Tibial artery (tissue), 4 donors: ENCODE data around the gene SUN2.

ENCODE experiments used
- DNase-seq, 2 donors: peaks; one replicate each; pipeline ENCODE4 v3.0.0-alpha.2; 2019
- H3K27ac ChIP-seq, 2 donors: fragments of 200-600 bp; sonication (generic) in 1 of 2; 1 replicate in 1 of 2; 2 replicates in 1 of 2; pipeline ENCODE4 v1.5.1; 2018 to 2019; ENCODE audit warnings: mild to moderate bottlenecking in 1 of 2
- H3K27me3 ChIP-seq, 2 donors: fragments of 200-600 bp; sonication (generic) in 1 of 2; one replicate each; pipeline versions ENCODE4 v1.5.1 to v1.6.0; 2016 to 2019
- H3K36me3 ChIP-seq, 3 donors: fragments of 200-600 bp; sonication (generic) in 2 of 3; one replicate each; pipeline ENCODE4 v1.5.1; 2016 to 2019; ENCODE audit warnings: mild to moderate bottlenecking in 2 of 3
- H3K4me1 ChIP-seq, 4 donors: fragments of 200-600 bp; sonication (generic) in 2 of 4; 1 replicate in 3 of 4; 2 replicates in 1 of 4; pipeline ENCODE4 v1.5.1; 2016 to 2019
- H3K4me3 ChIP-seq, 2 donors: fragments of 200-600 bp; sonication (generic) in 1 of 2; 1 replicate in 1 of 2; 2 replicates in 1 of 2; pipeline ENCODE4 v1.5.1; 2018 to 2019; ENCODE audit warnings: mild to moderate bottlenecking in 2 of 2
- H3K9me3 ChIP-seq, 3 donors: fragments of 200-600 bp; sonication (generic) in 1 of 3; one replicate each; pipeline ENCODE4 v1.5.1; 2016 to 2019
- intact Hi-C: fragments of 100-400 bp; cut with DNase I; formaldehyde crosslinking; loops from one replicate; pipeline ENCODE4 v1.15.0; 2023; ENCODE audit warnings: low total_unique reads
- TF ChIP-seq, protein P1 (sequence below), 2 experiments: fragments of 200-600 bp in 1 of 2; fragments of 450-650 bp in 1 of 2; IDR thresholded peaks; one replicate each; pipeline ENCODE4 v1.5.1; 2017 to 2019; ENCODE audit warnings: antibody characterized with exemption in 2 of 2, mild to moderate bottlenecking in 1 of 2, moderate library complexity in 1 of 2

Gene SUN2

GRCh38 chr22:38776086-38776485, 20.3 kb upstream of the SUN2 start:
- Histone ChIP-seq H3K27ac (no peak overlapping the region), H3K9me3 (no peaks in the 10 kb centered on the region), H3K4me3 (no peak overlapping the region), H3K36me3 (peaks cover 19 to 39% (median 22%) of the 10 kb centered on the region in 3 donors), H3K4me1 (no peaks in the 10 kb centered on the region), H3K27me3 (no peaks in the 10 kb centered on the region)
- intact Hi-C loops, result loop anchor here (10.0 kb wide), 1 partner anchor 349 kb away; no protein-coding TSS in a partner anchor
- no peak for DNase-seq
- TF ChIP-seq, protein P1, sequence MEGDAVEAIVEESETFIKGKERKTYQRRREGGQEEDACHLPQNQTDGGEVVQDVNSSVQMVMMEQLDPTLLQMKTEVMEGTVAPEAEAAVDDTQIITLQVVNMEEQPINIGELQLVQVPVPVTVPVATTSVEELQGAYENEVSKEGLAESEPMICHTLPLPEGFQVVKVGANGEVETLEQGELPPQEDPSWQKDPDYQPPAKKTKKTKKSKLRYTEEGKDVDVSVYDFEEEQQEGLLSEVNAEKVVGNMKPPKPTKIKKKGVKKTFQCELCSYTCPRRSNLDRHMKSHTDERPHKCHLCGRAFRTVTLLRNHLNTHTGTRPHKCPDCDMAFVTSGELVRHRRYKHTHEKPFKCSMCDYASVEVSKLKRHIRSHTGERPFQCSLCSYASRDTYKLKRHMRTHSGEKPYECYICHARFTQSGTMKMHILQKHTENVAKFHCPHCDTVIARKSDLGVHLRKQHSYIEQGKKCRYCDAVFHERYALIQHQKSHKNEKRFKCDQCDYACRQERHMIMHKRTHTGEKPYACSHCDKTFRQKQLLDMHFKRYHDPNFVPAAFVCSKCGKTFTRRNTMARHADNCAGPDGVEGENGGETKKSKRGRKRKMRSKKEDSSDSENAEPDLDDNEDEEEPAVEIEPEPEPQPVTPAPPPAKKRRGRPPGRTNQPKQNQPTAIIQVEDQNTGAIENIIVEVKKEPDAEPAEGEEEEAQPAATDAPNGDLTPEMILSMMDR (IDR thresholded peaks at IDR 0.05), result no peak

GRCh38 chr22:38775656-38776055, 19.9 kb upstream of the SUN2 start:
- TF ChIP-seq, protein P1 (IDR thresholded peaks at IDR 0.05), result no peak
- Histone ChIP-seq H3K27ac (no peak overlapping the region), H3K27me3 (no peaks in the 10 kb centered on the region), H3K36me3 (peaks cover 18 to 35% (median 19%) of the 10 kb centered on the region in 3 donors), H3K9me3 (no peaks in the 10 kb centered on the region), H3K4me1 (no peaks in the 10 kb centered on the region), H3K4me3 (no peak overlapping the region)
- DNase-seq, result no peak
- intact Hi-C loops, result loop anchor here (10.0 kb wide), 1 partner anchor 349 kb away; no protein-coding TSS in a partner anchor

DNA sequence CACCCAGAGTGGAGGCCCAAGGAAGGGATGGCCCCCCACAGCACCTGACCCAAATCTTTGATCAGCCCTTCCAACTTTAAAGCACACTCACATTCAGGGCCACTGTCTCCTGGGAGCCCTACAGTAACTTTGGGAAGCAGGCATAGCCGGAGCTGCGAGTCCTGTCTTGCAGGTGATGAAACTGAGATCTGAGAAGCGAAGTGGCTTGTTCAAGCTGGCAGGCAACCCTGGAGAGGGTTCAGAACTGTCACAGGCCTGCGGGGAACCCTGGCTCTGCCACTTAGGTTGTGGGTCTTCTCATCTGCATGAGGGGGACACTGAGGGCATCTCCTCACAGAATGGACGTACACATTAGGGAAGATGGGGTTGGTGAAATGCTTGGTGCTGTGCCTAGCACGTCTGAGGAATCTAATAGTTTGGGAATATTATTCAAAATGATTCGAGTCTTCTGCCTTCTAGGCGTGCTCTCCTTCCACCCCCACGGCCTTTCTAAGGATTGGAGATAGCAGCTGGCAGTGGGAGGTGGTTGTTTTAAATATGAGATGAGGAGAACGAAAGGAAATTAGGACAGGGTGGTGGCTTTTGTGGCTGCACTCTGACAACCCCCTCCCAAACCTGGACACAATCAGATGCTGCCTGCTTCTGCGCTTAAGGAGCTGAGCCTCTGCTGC, 18.8 kb upstream of the SUN2 start:
- Histone ChIP-seq H3K27me3 (no peaks in the 10 kb centered on the region), H3K36me3 (peaks cover 8 to 25% (median 16%) of the 10 kb centered on the region in 3 donors), H3K27ac (no peak overlapping the region), H3K4me1 (no peaks in the 10 kb centered on the region), H3K4me3 (no peak overlapping the region), H3K9me3 (no peaks in the 10 kb centered on the region)
- TF ChIP-seq, protein P1 (IDR thresholded peaks at IDR 0.05), result no peak
- no peak for DNase-seq
- intact Hi-C loops, result loop anchor here (10.0 kb wide), 1 partner anchor 350 kb away; no protein-coding TSS in a partner anchor

- intact Hi-C loops, result loop anchor here (10.0 kb wide), 1 partner anchor 351 kb away; no protein-coding TSS in a partner anchor
- no peaks in the 10 kb centered on the region for H3K9me3 ChIP-seq
- H3K27ac ChIP-seq, result no peak overlapping the region
- DNase-seq, result no peak
- TF ChIP-seq, protein P1 (IDR thresholded peaks at IDR 0.05), result no peak
- H3K36me3 ChIP-seq, result peaks cover 0 to 13% (median 5%) of the 10 kb centered on the region in 3 donors
- no peaks in the 10 kb centered on the region for H3K27me3 ChIP-seq
- no peak overlapping the region for H3K4me3 ChIP-seq
- H3K4me1 ChIP-seq, result peaks cover 0 to 5% (median 0%) of the 10 kb centered on the region in 4 donors
These were observed 17.7 kb upstream of the SUN2 start for GRCh38 chr22:38773363-38773946.

DNA sequence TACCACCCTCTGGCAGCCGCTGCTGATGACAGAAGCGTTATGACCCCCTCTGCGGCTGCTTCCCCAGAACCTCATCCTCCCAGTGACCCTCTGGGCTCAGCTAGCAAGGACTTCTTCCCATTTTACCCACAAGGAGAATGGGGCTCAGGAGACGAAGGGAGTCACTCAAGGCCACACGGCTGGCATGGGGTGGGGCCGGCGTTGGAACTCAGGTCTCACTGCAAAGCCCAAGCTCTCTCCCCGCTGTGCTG, 16.8 kb upstream of the SUN2 start:
- H3K4me3 ChIP-seq, result no peak overlapping the region
- TF ChIP-seq, protein P1 (IDR thresholded peaks at IDR 0.05), result no peak
- peaks cover 0 to 2% of the 10 kb centered on the region in 2 donors for H3K27me3 ChIP-seq
- no peak for DNase-seq
- H3K27ac ChIP-seq, result no peak overlapping the region
- H3K9me3 ChIP-seq, result no peaks in the 10 kb centered on the region
- peaks cover 0 to 6% (median 0%) of the 10 kb centered on the region in 3 donors for H3K36me3 ChIP-seq
- H3K4me1 ChIP-seq, result peaks cover 0 to 5% (median 0%) of the 10 kb centered on the region in 4 donors
- intact Hi-C loops, result loop anchor here (10.0 kb wide), 1 partner anchor 352 kb away; no protein-coding TSS in a partner anchor
